Skeletal muscle cell (primary cell): ENCODE results near the gene DPP4.

ENCODE experiments used
- DNase-seq: peaks from one replicate; pipeline ENCODE4 v3.0.0-alpha.2; 2010; ENCODE audit warnings: low read depth
- H3K4me3 ChIP-seq: 2 replicates; pipeline ENCODE4 v1.5.1; 2011; ENCODE audit warnings: low read depth, mild to moderate bottlenecking, control low read depth, low read length, moderate library complexity

Gene DPP4

DNA sequence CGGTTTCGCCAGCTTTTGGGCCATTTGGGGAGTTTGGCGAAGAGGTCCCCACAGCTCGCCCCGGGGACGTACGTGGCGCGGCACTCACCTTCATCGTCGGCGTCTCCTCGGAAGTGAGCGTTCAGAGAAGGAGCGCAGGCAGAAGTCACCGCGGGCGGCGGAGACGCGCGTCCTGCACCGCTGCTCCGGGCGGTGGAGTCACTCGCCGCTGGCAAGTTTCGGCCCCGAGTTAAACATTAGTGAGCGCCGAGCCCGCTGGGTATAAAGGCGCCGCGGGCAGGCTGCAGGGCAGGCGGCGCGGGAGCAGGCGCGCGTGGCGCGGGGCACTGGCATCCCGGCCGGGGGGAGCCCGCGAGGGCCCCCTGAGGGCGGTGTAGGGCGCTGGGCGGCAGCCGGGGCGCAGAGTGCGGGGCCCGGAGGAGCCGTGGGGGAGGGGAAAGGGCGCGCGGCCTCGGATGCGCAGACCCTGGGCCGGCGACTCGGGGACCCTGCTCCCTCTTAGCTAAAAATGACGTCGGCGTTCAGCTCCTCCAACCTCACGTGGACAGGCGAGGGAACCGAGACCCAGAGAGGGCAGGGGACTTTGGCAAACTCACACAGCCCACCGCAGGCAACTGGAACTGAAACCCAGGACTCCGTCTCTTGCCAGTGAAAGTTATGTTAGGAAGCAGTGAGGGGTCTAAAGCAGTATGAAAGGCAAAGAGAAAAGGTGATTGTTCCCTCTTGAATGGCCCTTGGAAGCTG, at the start of gene DPP4:
TSS of gene DPP4 (minus strand) at position 328 of the 744 bp plus-strand sequence. CDS start at position 94, 234 bp downstream.
- DNase-seq, result no peak

DNA sequence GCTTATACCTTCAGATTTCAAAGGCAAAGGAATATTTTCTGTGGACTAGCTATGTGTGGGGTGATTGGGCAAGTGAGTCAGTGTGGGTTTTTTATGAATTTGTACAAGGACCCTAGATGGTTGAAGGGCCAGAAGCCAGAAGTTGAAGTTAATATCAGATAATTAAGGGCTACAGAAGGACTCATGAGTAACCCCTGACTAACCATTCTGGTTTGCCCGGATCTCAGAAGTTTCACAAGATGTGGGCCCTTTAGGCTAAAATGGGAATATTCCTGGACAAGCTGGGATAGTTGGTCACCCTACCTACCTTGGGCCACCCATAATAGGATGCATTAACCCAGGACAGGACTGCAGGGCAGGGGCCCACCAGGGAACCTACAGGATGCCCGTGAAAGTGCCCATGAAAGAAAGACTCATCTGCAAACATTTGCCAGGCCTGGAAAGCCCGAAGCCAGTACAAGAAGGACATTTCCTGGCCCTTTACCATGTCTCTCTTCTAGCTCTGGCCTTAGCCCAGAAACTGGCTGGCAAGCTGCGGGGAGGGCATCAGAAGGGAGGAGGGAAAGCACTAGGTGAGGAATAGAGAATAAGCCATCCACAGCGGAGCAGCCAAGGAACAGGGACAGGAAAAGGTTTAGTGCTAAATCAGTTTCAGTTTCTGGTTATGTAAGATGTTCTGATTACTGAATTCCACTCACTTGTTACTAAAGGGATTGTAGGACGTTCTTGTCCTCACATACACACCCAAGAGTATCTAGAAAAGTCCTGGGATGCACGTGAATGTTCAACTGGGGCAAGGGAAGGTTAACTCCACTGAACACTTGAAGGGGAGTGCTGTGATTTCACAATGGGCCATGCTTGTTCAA, 44.4 kb upstream of the DPP4 start:
- no peak overlapping the region for H3K4me3 ChIP-seq
- peak; percentile 59 for DNase-seq

More for the DNA sequence above, at the start of gene DPP4:
- H3K4me3 ChIP-seq, result peak within 1 kb of the TSS; percentile 59

- no peak for DNase-seq
- H3K4me3 ChIP-seq, result no peak overlapping the region
These were observed 42.3 kb upstream of the DPP4 start for GRCh38 chr2:162116352-162116751.

DNA sequence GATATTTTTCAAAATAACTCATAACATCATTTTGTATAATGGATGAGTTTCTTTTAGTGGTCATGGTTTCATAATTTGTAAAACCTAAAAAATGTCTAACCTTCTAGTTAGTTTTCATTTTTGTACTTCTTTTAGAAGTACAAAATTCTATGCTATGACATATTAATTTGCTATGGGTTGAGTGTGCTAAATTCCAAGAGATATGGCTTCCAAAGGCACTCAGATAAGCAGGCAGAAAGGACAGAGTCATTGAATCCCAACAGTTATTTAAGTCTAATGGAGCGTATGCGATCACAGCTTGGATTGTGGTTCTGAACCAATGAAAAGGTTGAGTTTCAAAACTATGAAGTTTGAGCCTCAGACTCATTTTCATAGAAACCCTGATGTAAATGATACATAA, 41.1 kb upstream of the DPP4 start:
- H3K4me3 ChIP-seq, result no peak overlapping the region
- DNase-seq, result no peak

DNA sequence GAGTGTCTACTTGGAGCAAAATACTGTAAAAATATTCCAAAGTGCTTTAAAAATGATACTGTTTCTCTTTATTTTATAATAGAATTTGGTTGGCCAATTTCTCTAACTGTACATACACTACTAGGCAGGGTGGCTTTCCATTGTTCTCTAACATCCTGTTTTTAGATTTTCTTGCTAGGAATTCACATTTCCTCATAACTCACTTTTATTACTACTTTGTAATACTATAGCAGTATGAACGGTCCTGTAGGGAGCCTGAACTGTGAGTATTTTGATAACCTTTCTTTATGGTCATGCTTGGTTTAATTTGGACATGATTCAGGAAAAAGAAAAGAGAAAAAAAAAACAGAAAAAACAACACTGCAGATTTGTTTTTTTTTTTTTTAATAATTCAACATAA, 40.3 kb upstream of the DPP4 start:
- H3K4me3 ChIP-seq, result no peak overlapping the region
- DNase-seq, result no peak

DNA sequence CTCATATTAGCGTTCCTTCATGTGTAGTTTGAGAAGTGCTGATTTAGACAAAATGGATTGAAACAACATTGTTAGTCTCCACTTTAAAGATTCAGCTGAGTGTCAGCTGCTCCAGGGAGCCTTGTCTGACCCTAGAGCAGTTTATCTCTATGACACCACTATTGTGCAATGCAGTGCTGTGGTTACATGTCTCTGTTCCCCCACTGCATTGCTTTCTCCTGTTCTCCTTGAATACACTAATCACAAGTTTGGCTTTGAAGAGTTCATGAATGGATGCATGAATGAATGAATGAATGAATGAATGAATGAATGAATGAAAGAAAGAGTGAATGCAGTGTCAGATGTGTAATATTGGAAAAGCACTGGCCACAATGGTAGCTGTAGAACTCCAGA, 39.8 kb upstream of the DPP4 start:
- no peak for DNase-seq
- no peak overlapping the region for H3K4me3 ChIP-seq

- DNase-seq, result no peak
- H3K4me3 ChIP-seq, result no peak overlapping the region
These were observed 39.2 kb upstream of the DPP4 start for GRCh38 chr2:162113088-162113775.

DNA sequence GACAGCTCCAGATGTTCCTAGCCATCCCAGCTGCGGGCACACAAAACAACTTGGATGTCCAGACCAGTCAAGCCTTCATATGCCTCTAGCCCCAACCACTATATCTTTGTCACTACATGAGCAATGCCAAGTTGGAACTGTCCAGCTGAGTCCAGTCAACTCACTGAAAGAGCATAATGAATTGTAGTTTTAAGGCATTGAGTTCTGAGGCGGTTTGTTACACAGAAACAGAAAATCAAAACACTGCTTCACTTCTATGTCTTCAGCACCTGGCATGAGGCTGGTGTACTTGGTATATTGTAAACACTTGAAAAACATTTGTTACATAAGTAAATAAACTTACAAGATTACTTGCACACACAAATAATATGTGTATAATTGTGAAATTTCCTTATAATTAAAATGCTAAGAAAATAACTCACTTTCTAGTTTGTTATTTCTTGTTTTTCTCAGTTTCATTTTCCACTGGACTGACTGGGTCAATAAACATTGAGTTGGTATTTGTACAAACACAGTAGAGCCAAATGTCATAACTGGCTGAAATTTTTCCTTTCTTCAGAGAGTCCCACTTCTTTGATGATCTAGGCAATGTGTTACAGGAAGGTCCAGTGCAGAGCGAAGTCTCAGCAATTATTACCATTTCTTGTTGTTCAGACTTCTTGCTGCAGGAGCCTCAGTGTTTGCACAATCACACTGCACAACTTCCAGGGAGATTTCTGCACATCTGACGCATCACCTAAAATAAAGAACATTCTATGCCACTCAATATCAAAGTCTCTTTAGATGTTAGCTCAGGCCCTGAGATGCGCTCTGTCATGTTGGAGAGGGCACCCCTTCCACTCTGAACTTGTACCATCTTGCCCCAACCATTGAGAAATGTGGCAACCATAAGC, 38.2 kb upstream of the DPP4 start:
- no peak for DNase-seq
- no peak overlapping the region for H3K4me3 ChIP-seq

DNA sequence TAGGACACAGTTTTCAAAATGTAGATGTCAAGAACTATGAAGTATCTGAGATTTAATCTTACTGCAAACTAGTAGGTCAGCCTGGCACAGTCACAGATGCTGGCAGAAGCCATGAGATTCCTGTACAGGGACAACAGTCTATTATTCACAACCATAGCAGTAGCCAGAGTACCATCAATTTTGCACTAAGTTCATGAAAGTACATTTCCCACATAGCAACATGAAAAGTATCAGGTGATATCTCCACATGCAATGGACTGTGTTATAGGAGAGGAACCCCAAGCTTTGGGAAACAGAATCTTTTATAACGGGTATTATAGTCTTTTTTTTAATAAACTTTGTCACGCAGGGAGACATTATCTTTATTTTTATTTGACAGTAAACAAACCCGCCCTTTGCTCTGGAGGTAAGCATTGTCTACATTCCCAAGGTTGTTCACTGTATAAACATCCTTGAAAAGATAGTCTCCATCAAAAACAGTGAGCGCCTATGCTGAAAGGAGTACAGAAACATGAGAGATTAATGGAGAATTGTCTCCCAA, 33.4 kb upstream of the DPP4 start:
- no peak overlapping the region for H3K4me3 ChIP-seq
- DNase-seq, result no peak

DNA sequence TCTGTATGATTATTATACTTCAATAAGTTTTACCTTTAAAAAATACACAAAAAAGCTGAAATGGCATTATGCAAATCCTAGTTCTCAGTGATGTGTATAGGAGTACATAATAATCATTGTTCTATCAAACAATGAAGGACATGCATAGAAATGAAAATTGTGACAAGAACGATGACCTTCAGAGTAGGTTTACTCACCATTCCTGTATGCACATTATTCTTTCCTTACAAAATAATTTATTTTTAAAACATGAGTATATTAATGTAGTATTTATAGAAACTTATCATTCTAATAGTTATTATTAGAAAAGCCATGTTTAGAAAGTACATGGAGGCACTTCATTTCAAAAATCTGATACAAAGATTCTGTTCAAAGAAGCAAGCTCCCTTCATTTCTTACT, 32.7 kb upstream of the DPP4 start:
- H3K4me3 ChIP-seq, result no peak overlapping the region
- no peak for DNase-seq

DNA sequence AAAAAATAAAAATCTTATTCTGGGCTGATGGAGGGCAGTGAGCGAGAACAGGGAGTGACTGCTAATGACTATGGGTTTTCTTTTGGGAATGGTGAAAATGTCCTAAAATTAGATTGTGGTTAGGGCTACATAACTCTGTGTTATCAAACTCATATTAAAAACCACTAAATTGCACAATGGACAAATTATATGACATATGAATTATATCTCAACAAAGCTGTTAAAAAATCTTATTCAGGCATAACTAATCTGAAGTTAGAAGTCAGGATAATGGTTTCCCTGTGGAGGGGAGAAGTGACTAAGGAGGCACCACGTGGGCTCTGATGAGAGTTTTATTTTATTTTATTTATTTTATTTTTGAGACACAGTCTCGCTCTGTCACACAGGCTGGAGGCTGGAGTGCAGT, 32.1 kb upstream of the DPP4 start:
- DNase-seq, result no peak
- H3K4me3 ChIP-seq, result no peak overlapping the region

DNA sequence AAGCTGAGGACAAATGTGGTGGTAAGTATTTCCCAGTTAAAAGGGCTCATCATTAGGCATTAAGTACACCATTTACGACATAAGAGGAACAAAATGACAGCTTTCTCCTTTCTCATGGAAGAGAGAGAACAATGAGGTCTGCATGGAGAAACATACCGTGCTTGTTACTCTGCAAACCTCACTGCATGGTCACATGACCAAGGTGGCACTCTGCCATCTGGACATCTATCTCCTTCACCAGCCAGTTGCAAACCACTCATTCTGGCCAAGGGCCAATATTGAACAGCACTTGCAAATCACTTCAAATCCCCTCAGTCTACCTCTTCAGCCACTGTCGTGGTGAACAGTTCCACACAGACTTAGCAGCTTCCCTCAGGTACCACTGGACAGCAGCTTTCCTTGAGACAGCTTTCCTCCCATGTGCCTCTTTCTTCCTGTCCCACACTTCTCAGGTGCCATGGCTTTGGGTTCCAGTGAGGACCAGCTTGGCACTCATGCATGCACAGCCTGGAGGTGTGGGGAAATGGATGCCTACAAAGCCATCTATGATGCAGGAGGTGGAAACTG, 29.5 kb upstream of the DPP4 start:
- no peak for DNase-seq
- no peak overlapping the region for H3K4me3 ChIP-seq

DNA sequence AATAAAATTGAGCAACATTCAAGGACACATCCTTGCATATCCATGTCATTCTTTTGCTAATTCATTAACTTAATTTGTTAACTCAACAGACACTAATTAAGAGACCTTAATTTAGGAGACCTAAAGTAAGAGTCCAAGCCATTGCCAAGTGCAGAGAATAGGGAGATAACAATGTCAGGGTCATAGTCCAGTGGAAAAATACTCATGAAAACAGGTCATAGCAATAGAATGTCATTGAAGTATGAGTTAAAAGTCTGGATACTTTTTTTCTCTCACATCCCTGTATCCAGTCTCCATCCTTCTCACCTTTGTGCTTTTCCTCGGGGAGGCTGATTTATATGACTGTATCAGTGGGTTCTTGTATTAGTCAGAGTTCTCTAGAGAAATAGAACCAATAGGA, 26.6 kb upstream of the DPP4 start:
- no peak for DNase-seq
- H3K4me3 ChIP-seq, result no peak overlapping the region

- DNase-seq, result no peak
- no peak overlapping the region for H3K4me3 ChIP-seq
These were observed 25.8 kb upstream of the DPP4 start for GRCh38 chr2:162099836-162100235.

DNA sequence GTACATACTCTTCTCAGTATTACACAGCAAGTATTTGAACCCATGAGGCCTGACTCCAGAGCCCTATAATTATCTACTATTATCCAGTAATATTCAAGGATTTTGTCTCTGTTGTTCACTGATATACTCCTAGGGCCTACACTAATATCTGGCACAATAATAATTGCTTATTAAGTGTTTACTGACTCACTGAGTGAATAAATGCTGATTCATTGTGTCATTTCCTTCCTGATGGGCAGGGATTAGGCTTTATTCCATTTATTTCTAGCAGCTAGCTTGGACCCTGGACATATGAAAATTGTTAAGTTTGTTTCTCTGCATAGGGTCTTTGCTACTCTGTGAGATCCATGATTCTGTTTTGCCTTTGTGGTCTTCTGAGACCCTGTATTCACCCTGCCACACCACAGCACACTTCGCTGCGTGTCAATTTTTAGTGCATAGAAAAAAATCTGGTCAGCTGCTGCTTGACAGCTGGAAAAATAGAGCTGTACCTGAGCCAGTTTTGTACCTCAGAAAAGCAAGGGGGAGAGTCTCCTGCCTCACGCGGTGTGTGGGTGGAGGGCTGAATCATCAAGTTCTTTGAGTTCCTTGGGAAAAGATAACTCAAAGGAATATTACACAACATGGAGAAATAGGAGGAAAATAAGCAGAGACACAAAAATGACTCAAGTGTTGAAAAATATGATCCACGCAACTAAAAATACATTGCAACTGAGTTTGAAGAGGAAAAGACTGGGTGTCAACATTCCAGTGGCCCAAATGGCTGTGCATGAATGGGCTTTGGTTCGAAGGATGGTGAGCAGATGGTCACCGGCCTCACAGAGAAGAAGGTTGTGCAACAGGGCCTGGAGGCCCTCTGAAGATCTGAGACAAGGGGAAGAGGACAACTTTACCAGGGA, 18.9 kb upstream of the DPP4 start:
- DNase-seq, result peak; percentile 93
- no peak overlapping the region for H3K4me3 ChIP-seq

- H3K4me3 ChIP-seq, result no peak overlapping the region
- DNase-seq, result no peak
These were observed 18.0 kb upstream of the DPP4 start for GRCh38 chr2:162092008-162092390.

- no peak for DNase-seq
- no peak overlapping the region for H3K4me3 ChIP-seq
These were observed 17.5 kb upstream of the DPP4 start for GRCh38 chr2:162091325-162092007.
